Adrenal gland (tissue), 5 donors: ENCODE measurements around the gene FREY1.

ENCODE experiments used
- POLR2A ChIP-seq, 2 donors: fragments of 450-650 bp; IDR thresholded peaks; one replicate each; pipeline ENCODE4 v1.6.1; 2017; ENCODE audit warnings: antibody characterized with exemption in 2 of 2, mild to moderate bottlenecking in 2 of 2, moderate library complexity in 1 of 2
- TF ChIP-seq, protein P1 (sequence below), 6 experiments: fragments of 450-650 bp in 4 of 6; fragments of 200-600 bp in 2 of 6; sonication (generic) in 1 of 6; IDR thresholded peaks; 1 replicate in 5 of 6; 2 replicates in 1 of 6; pipeline versions ENCODE4 v1.5.1 to v1.8.0; 2016 to 2021; ENCODE audit warnings: antibody characterized with exemption in 6 of 6, mild to moderate bottlenecking in 2 of 6, moderate library complexity in 1 of 6
- donor health status: DM: no; HTN: no; CAD: no.

DNA sequence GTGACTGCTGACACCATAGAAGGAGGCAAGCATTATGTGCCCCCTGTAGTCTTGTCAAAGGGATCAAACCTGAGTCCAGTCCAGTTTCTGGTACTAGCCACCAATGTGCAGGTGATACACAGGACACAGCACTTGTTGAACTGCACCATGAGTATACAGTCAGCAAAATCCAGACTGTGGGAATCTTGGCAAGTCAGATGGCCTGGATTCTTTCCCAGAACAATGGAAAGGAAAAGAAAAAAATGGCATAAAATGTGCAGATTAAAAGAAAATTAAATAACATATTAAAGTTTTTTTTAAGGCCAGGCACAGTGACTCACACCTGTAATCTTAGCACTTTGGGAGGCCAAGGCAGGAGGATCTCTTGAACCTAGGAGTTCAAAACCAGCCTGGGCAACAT lies 43.0 kb downstream of the FREY1 start:
- TF ChIP-seq, protein P1, sequence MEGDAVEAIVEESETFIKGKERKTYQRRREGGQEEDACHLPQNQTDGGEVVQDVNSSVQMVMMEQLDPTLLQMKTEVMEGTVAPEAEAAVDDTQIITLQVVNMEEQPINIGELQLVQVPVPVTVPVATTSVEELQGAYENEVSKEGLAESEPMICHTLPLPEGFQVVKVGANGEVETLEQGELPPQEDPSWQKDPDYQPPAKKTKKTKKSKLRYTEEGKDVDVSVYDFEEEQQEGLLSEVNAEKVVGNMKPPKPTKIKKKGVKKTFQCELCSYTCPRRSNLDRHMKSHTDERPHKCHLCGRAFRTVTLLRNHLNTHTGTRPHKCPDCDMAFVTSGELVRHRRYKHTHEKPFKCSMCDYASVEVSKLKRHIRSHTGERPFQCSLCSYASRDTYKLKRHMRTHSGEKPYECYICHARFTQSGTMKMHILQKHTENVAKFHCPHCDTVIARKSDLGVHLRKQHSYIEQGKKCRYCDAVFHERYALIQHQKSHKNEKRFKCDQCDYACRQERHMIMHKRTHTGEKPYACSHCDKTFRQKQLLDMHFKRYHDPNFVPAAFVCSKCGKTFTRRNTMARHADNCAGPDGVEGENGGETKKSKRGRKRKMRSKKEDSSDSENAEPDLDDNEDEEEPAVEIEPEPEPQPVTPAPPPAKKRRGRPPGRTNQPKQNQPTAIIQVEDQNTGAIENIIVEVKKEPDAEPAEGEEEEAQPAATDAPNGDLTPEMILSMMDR (IDR thresholded peaks at IDR 0.05), result no peak
- no peak for TF ChIP-seq POLR2A (IDR thresholded peaks at IDR 0.05)
